Measurements from ENCODE around the gene POLR2H.

POLR2H gene

GRCh38 chr3:184387174-184387714 is 25.7 kb downstream of the POLR2H start:
- no peak for DNase-seq (ENCODE audit: low read depth in 2 of 2)

DNA sequence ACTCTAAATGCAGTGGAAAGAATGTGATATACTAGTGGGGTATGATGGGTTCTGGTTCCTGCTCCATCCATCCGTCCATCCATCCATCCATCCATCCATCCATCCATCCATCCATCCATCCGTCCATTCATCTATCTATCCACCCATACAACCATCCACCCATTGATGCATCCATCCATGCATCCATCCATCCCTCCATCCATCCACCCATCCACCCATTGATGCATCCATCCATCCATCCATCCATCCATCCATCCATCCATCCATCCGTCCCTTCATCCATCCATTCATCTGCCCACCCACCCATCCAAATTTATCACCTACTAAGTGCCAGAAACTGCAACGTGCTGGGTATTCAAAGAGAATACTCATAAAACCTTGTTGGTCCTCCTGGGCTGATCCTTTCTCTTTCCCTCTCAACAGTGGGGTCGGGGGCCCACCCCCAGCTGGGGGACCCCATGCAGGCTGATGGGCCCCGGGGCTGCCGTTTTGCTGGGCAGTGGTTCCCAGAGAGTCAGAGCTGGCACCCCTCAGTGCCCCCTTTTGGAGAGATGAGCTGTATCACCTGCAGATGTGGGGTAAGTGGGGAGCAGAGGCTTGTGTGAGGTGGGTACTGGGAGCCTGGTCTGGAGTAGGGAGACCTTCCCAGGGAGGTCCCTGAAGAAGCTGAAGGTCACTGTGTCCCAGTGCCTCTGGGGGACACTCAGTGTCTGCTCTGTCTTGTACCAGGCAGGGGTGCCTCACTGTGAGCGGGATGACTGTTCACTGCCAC is 26.8 kb downstream of the POLR2H start:
- no peak for DNase-seq (ENCODE audit: low read depth in 2 of 2)

- no peak for DNase-seq (ENCODE audit: low read depth in 2 of 2)
Observed at GRCh38 chr3:184388936-184389230, 27.4 kb downstream of the POLR2H start.

DNA sequence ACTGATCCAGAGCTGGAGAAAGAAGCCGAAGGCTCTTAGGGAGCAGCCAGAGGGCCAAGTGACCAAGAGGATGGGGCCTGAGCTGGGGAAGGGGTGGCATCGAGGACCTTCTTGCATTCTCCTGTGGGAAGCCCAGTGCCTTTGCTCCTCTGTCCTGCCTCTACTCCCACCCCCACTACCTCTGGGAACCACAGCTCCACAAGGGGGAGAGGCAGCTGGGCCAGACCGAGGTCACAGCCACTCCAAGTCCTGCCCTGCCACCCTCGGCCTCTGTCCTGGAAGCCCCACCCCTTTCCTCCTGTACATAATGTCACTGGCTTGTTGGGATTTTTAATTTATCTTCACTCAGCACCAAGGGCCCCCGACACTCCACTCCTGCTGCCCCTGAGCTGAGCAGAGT is 27.9 kb downstream of the POLR2H start:
- DNase-seq (ENCODE audit: low read depth in 2 of 2), result no peak

DNA sequence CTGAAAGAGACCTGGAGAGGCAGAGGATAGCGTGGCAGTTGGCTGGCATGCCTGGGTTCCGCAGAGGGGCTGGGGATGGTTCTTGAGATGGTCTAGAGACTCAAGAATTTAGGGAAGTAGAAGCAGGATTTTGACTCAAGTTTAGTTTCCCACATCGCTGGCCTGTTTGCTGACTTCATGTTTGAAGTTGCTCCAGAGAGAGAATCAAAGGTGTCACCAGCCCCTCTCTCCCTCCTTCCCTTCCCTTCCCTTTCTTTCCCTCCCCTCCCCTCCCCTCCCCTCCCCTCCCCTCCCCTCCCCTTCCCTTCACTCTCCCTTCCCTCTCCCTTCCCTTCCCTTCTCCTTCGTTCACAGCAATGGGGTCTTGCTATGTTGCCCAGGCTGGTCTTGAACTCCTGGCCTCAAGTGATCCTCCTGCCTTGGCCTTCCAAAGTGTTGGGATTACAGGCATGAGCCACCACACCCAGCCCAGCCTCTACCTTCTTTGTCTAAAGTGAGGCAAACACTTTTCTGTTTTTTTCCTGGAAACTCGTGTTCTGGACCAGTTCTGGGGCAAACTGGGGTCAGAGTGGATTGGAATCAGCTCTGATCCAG is 28.5 kb downstream of the POLR2H start:
- no peak for DNase-seq (ENCODE audit: low read depth in 2 of 2)

DNA sequence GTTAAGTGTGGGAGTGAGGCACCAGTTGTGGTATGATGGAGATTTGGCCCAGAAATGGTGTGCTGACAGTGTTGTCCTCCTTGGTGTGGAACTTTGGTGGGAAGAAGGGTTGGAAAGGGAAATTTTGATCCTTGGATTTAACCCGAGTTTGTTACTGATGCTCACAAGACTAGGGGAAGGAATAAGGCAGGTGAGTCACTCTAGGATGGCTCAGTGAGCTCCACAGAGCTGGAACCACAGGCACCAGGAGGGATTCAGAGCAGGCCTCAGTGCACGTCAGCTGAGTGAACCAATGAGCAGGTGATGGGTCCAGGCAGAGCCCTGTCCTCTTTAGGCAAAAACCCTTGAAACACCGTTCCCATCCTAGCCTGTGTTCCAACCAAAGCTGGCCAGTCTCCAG is 29.8 kb downstream of the POLR2H start:
- no peak for DNase-seq (ENCODE audit: low read depth in 2 of 2)

DNA sequence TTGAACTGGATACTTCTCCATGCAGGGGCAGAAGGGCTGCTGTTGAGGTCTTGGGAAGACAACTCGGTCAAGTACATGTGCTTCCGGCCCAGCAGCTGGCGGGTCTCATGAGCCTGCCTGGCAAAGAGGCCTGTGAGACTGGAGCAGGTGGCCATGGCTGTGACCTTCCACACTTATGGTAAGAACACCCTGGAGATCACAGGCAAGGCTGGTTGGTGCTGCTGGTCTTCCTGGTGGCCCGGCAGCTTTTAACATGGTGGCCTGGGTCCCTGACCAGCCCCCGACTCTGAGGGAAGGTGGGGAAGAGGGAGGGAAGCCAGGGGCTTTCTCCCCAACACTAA is 33.8 kb downstream of the POLR2H start:
- no peak for DNase-seq (ENCODE audit: low read depth in 2 of 2)

- DNase-seq (ENCODE audit: low read depth in 2 of 2), result no peak
Observed at GRCh38 chr3:184399410-184399809, 37.9 kb downstream of the POLR2H start.

GRCh38 chr3:184405075-184406030 is 43.8 kb downstream of the POLR2H start:
- no peak for DNase-seq (ENCODE audit: low read depth in 2 of 2)

- no peak for DNase-seq (ENCODE audit: low read depth in 2 of 2)
Observed at GRCh38 chr3:184409331-184409926, 47.9 kb downstream of the POLR2H start.

DNA sequence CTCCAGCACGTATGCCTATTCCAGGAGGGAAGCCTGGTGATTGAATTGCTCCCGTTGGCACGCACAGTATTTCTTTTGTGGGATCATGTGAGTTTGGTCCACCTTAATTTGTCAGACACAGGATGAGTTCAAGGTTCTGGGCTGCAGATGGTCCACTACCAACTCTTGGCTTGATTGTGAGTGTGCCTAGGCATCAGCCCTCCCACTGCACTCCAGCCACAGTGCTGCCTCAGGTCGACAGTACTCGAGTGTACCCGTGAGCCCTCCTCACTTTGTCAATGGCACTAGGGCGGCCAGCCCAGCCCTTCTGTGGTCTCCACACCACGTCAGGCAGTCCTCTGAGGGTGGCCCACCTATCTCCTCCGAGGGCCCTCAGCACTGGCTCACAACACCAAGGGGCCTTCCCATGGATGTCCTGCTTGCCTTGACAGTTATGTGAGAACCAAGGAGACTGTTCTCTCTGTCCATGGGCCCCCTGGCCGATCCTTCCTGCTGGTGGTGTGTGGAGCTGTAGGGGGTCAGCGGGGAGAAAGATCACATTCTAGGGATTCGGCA is 48.5 kb downstream of the POLR2H start:
- no peak for DNase-seq (ENCODE audit: low read depth in 2 of 2)

DNA sequence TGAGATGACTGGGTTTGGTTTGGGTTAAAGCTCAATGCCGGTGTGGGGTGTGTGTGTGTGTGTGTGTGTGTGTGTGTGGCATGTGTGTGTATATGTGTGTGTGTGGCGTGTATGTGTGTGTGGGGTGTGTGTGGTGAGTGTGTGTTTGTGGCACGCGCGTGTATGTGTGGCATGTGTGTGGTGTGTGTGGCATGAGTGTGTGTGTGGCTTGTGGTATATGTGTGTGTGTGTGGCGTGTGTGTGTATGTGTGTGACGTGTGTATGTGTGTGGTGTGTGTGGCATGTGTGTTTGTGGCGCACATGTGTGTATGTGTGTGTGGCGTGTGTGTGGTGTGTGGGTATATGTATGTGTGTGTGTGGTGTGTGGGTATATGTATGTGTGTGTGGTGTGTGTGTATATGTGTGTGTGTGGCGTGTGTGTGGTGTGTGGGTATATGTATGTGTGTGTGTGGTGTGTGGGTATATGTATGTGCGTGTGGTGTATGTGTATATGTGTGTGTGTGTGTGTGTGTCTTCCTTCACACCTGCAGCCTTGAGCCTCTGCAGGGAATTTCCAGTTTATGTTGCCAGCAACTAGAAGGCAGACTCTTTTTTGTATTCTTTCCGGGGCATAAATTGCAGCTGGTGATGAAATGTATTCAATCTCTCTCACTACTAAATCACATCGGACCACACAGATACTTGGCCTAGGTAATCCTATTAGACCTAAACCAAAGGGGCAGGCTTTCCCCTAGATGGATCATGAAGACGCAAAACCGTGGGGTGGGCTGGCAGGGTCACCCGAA is 53.1 kb downstream of the POLR2H start:
- no peak for DNase-seq (ENCODE audit: low read depth in 2 of 2)

GRCh38 chr3:184415203-184415490 is 53.6 kb downstream of the POLR2H start:
- no peak for DNase-seq (ENCODE audit: low read depth in 2 of 2)

DNA sequence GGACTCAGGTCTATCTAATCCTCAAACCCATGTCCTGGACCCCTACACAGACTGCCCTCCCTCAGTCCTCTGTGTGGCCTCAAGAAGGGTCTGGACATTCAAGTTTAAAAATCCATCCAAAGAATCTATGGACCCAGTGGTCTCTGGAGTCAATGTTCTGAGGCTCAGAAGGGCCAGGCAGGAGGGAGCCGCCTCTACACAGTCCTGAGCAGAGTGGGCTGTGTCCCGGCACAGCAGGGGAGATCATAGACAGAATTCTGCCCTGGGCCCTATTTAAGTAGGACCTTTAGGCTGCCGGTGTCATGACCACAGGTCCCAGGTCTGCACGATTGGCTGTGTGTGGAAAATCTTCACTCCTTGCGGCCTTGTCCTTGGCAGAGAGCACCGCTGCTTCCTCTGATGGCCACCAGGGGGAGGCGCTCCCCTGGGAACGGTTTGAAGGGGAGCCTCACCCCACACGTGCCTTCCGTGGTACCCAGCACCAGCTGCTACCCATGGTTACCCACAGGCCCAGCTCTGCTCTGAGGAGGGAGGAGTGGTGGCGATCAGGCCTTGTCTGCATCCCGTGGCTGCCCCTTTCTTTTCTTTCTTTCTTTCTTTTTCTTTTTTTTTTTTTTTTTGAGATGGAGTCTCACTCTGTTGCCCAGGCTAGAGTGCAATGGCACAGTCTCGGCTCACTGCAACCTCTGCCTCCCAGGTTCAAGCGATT is 56.3 kb downstream of the POLR2H start:
- peak; percentile 40 to 44 for DNase-seq (ENCODE audit: low read depth in 2 of 2)

All from stimulated activated CD8-positive, alpha-beta memory T cell treated with anti-CD3 and anti-CD28 coated beads, Interleukin-15, amount 100 ng/mL, for 48 hours (primary cell).